HepG2 (cell line): ENCODE measurements around the gene PGA5. TPM values are rescaled to one million over a fixed set of nuclear protein-coding genes. Genes with fewer than 3 reads are reported as not detected.

Source experiments
- ARNT2 ChIP-seq: sonication (generic); formaldehyde crosslinking; IDR thresholded peaks from 2 replicates; pipeline ENCODE4 v1.8.0; 2022; ENCODE audit warnings: mild to moderate bottlenecking, low read depth, missing genetic modification reagents, moderate library complexity
- ASH2L ChIP-seq: fragments of 300-600, 200-600 bp; sonication (generic); IDR thresholded peaks from 2 replicates; pipeline ENCODE4 v1.7.0; 2017; ENCODE audit warnings: low read depth, mild to moderate bottlenecking, moderate library complexity, mixed read lengths, low read length; ENCODE audit not compliant: insufficient read length
- HOMEZ ChIP-seq: IDR thresholded peaks from 2 replicates; pipeline ENCODE4 v1.6.1; 2016; ENCODE audit warnings: low read depth
- LCORL ChIP-seq, 2 experiments: fragments of 450-650 bp in 1 of 2; sonication (generic) in 1 of 2; formaldehyde crosslinking in 1 of 2; IDR thresholded peaks; 2 replicates each; pipeline versions ENCODE4 v1.5.0 to v1.6.1; 2017 to 2020; ENCODE audit warnings: antibody characterized with exemption in 1 of 2, missing genetic modification reagents in 1 of 2
- NFYB ChIP-seq: sonication (generic); formaldehyde crosslinking; IDR thresholded peaks from 2 replicates; pipeline ENCODE4 v1.4.0; 2020; ENCODE audit warnings: missing genetic modification reagents
- PAXIP1 ChIP-seq: sonication (generic); formaldehyde crosslinking; conservative IDR thresholded peaks from 2 replicates; pipeline ENCODE4 v1.4.0; 2020; ENCODE audit warnings: mild to moderate bottlenecking, missing genetic modification reagents, moderate library complexity
- RCOR2 ChIP-seq: IDR thresholded peaks from 2 replicates; pipeline ENCODE4 v1.6.1; 2016; ENCODE audit warnings: missing biosample characterization, missing genetic modification reagents
- THAP11 ChIP-seq: IDR thresholded peaks from 2 replicates; pipeline ENCODE4 v1.6.1; 2016; ENCODE audit warnings: missing biosample characterization, missing genetic modification reagents
- ZFP91 ChIP-seq: sonication (generic); formaldehyde crosslinking; IDR thresholded peaks from 2 replicates; pipeline ENCODE4 v1.9.0; 2022; ENCODE audit warnings: missing genetic modification reagents, mild to moderate bottlenecking, borderline replicate concordance
- ZKSCAN8 ChIP-seq: IDR thresholded peaks from 2 replicates; pipeline ENCODE4 v1.6.1; 2016; ENCODE audit warnings: borderline replicate concordance, missing genetic modification reagents, missing compliant biosample characterization
- ZNF121 ChIP-seq: sonication (generic); formaldehyde crosslinking; IDR thresholded peaks from 2 replicates; pipeline ENCODE4 v1.5.0; 2020; ENCODE audit warnings: mild to moderate bottlenecking, missing genetic modification reagents
- ZNF335 ChIP-seq: sonication (generic); formaldehyde crosslinking; IDR thresholded peaks from 2 replicates; pipeline ENCODE4 v1.4.0; 2020; ENCODE audit warnings: missing genetic modification reagents
- ZNF878 ChIP-seq: sonication (generic); formaldehyde crosslinking; IDR thresholded peaks from 2 replicates; pipeline ENCODE4 v1.8.1; 2023; ENCODE audit warnings: mild to moderate bottlenecking, missing genetic modification reagents, moderate library complexity
- polyA plus RNA-seq, 8 experiments: library from polyadenylated mRNA; depleted of rRNA in 3 of 8; stranded (reverse) in 7 of 8; unstranded in 1 of 8; fragments of >200 nt; fragmentation: Illumina TruSeq in 4 of 8; extraction: Trizol in 4 of 8; gene quantifications; 2 replicates each; pipeline versions ENCODE4 v1.2.1 to v1.2.3, GENCODE V29; 2011 to 2016; ENCODE audit warnings: low read depth in 4 of 8, missing spikeins in 1 of 8, mixed read lengths in 1 of 8; ENCODE audit not compliant: insufficient read depth in 1 of 8
- total RNA-seq, 5 experiments: library from RNA; depleted of rRNA; stranded (reverse); fragments of >200 nt; fragmentation: Illumina TruSeq; extraction: Trizol; gene quantifications; 2 replicates each; pipeline ENCODE4 v1.2.3, GENCODE V29; 2016; ENCODE audit warnings: low read depth in 1 of 5
- TF ChIP-seq, protein P1 (sequence below): sonication (generic); formaldehyde crosslinking; IDR thresholded peaks from 2 replicates; pipeline ENCODE4 v1.4.0; 2020; ENCODE audit warnings: missing genetic modification reagents
- TF ChIP-seq, protein P2 (sequence below): sonication (generic); formaldehyde crosslinking; IDR thresholded peaks from 2 replicates; pipeline ENCODE4 v1.4.0; 2020; ENCODE audit warnings: missing genetic modification reagents, borderline replicate concordance
- TF ChIP-seq, protein P3 (sequence below): sonication (generic); formaldehyde crosslinking; IDR thresholded peaks from 2 replicates; pipeline ENCODE4 v1.8.0; 2022; ENCODE audit warnings: mild to moderate bottlenecking, missing genetic modification reagents; ENCODE audit not compliant: insufficient replicate concordance

The PGA5 gene
- total and polyA plus RNA-seq, 2 of the 13 experiments (the other 11 are each of a cell fraction or from before 2014, with no cell fraction given): not detected

GRCh38 chr11:61298663-61299244, 57.8 kb downstream of the PGA5 start (continued):
- TF ChIP-seq, protein P1, sequence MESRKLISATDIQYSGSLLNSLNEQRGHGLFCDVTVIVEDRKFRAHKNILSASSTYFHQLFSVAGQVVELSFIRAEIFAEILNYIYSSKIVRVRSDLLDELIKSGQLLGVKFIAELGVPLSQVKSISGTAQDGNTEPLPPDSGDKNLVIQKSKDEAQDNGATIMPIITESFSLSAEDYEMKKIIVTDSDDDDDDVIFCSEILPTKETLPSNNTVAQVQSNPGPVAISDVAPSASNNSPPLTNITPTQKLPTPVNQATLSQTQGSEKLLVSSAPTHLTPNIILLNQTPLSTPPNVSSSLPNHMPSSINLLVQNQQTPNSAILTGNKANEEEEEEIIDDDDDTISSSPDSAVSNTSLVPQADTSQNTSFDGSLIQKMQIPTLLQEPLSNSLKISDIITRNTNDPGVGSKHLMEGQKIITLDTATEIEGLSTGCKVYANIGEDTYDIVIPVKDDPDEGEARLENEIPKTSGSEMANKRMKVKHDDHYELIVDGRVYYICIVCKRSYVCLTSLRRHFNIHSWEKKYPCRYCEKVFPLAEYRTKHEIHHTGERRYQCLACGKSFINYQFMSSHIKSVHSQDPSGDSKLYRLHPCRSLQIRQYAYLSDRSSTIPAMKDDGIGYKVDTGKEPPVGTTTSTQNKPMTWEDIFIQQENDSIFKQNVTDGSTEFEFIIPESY (CRISPR knock-in tag): peak; percentile 18; the same call in 1 of the 2 replicates
- TF ChIP-seq, protein P2, sequence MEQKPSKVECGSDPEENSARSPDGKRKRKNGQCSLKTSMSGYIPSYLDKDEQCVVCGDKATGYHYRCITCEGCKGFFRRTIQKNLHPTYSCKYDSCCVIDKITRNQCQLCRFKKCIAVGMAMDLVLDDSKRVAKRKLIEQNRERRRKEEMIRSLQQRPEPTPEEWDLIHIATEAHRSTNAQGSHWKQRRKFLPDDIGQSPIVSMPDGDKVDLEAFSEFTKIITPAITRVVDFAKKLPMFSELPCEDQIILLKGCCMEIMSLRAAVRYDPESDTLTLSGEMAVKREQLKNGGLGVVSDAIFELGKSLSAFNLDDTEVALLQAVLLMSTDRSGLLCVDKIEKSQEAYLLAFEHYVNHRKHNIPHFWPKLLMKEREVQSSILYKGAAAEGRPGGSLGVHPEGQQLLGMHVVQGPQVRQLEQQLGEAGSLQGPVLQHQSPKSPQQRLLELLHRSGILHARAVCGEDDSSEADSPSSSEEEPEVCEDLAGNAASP (CRISPR knock-in tag): 0 out of 2 replicates have a peak, but pooled peaks have one; percentile 56
- TF ChIP-seq RCOR2 (CRISPR knock-in tag) (peak; percentile 52; the same call in 1 of the 2 replicates), NFYB (0 out of 2 replicates have a peak, but pooled peaks have one; percentile 30), ZNF121 (CRISPR knock-in tag) (peak; percentile 70), ZFP91 (peak; percentile 61), PAXIP1 (CRISPR knock-in tag) (peak; percentile 93), ARNT2 (CRISPR knock-in tag) (0 out of 2 replicates have a peak, but pooled peaks have one; percentile 20), THAP11 (peak; percentile 58; the same call in 1 of the 2 replicates), ASH2L (peak; percentile 66), ZKSCAN8 (CRISPR knock-in tag) (peak; percentile 93), ZNF335 (CRISPR knock-in tag) (no peak), LCORL (IDR thresholded peaks at IDR 0.05) (no peak), LCORL (CRISPR knock-in tag; IDR thresholded peaks at IDR 0.05) (peak; percentile 87), HOMEZ (CRISPR knock-in tag) (peak; percentile 73), ZNF878 (CRISPR knock-in tag) (peak; percentile 65; the same call in 1 of the 2 replicates)
- TF ChIP-seq, protein P3, sequence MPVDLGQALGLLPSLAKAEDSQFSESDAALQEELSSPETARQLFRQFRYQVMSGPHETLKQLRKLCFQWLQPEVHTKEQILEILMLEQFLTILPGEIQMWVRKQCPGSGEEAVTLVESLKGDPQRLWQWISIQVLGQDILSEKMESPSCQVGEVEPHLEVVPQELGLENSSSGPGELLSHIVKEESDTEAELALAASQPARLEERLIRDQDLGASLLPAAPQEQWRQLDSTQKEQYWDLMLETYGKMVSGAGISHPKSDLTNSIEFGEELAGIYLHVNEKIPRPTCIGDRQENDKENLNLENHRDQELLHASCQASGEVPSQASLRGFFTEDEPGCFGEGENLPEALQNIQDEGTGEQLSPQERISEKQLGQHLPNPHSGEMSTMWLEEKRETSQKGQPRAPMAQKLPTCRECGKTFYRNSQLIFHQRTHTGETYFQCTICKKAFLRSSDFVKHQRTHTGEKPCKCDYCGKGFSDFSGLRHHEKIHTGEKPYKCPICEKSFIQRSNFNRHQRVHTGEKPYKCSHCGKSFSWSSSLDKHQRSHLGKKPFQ (CRISPR knock-in tag): no peak
